Measurements from ENCODE around the gene SYS1.
"Not testable (repeated sequence)": the region's sequence is repeated elsewhere in the genome, so short reads cannot be mapped to it uniquely, and the experiment has no call there.

Gene SYS1

DNA sequence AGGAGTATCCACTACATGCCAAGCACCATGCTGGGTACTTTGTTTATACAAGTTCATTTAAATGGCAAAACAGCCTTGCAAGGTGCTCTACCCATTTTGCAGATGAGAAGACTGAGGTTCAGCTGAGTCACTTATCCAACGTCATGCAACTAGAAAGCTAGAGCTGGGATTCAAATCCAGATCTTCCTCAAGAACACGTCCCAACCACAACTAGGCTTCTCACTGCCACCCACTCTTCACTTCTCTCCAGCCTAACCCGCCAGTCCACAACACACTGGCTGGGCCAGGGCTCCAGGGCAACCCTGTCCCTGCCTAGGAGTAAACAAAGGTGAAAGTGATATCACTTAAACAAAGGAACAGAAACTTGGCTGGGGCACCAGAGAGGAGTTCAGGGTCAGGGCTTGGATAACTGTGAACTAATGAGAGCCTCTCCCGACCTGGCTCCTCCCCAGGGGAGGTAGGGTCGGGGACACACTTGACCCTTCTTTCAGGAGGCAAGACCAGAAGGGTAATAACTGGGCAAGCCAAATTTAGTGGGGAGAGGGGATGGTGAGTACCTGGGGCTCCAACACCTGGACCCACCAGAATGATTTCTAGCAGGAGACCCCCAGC lies 22.6 kb upstream of the SYS1 start:
- no peak for DNase-seq

DNA sequence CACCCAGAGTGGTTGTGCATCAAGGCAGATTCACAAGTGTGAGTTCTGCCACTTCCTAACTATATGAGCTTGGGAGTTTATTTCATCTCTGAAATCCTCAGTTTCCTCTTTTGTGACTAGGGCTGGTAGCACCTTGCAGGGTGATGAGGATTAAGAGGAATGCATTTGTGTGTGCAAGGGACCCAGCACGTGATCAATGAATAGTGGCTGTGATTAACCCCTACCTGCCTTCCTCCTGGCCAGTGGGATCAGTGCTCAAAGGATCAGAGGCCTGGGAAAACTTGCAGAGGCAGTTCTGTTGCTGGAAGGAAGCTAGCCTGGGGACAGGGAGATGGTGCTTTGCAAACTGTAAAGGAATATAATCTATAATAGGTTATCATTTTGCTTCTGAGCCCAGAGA lies 22.0 kb upstream of the SYS1 start:
- DNase-seq, result no peak

- no peak for DNase-seq
Measured at GRCh38 chr20:45341579-45341938, 21.4 kb upstream of the SYS1 start.

DNA sequence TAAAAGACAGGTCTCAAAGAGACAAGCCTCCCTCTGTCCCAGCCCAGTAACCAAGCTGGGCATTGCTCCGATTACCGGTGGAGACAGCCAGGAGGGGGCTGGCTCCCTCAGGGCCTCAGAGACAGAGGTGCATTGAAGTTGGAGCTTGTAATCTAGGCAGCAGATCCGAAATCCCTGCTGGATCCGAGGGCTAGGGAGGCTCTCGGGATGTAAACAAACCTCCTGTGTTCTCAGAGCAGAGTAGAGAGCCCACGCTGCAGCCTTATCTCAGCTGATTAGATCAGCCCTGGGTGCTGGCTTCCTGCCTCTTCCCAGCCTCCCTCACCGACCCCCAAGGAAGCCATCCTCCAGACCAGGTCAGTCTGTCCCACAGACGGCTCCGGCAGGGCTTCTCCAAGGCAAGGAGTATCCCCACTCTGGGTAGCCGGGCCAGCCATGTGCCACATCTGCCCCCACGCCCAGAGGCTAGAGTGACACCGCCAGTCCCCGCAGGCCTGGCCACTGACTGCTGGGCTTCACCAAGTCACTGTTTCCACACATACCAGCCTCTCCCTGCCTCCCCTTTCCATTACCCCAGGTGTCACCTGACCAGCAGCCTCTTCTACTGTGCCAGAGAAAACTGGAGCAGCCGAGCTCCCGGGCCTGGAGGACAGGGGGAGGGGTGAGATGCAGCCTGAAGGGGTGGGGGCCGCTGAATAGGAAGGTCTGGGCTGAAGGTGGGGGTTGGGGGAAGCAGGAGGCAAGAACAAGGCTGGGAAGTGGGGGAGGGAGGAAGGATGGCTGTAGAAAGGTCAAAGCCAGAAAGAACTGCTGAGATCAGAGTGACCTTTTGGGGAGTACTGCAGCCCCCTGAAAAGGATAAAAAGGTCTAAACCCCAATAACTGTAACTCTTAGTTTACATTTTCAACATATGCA lies 20.8 kb upstream of the SYS1 start:
- DNase-seq, result peak; percentile 34

DNA sequence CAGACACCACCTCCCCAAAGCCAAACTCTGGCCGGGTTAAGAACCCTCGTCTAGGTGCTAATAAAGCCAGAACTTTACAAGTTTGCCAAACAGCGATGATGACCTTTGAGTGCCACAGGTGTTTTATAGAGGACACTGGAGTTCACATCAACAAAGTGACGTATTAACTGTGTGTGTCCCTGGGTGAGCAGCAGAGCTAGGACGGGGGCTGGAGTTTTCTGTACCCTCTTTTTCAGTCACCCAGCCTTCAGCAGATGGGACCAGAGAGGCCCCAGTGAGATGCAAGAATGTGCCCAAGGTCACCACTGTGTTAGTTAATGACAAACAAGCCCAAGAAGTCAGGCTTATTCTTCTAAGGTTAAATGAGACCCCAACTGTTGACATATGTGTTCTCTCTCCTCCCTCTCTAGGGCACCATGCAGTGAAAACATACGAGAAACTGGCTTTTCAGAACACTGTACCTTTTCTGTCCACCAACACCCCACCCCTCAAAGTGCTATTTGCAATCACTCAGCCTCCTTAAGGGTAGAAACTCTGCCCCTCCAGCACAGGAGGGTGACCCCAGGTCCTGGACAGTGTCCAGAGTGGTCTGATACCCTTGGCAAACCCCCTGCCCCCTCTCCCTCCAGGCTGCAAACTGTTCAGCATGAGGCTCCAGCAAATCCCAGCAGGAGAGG lies 20.0 kb upstream of the SYS1 start:
- DNase-seq, result no peak

DNA sequence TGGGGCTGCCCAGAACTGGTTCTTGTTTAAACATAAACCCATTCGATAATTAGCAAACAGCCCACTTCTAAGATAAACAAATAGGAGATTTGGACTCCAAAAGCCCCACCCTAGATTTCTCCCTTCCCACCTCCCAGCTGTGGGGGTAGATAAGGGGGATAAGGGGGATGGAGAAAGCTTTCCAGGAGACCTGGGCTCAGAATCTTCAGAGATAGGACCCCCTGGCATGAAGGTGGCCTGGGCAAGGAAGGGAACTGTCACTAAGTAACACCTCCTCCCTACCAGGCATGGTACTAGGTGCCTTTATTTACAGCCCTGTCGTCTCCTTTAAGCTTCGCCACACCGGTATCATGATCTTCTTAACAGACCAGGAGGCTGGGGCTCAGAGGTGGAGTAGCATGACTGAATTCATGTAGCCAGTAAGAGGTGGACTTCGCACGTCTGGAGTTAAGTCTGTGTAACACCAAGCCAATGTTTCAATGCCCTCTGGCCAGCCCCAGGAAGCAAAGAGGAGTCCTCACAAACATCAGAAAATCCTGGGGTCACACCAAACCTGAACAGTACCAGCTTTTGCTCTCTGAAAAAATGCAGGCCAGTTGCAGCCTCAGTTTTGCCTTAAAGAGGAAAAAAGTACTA lies 19.3 kb upstream of the SYS1 start:
- DNase-seq, result no peak

- DNase-seq, result peak; percentile 81
Measured at GRCh38 chr20:45344168-45344860, 18.6 kb upstream of the SYS1 start.

- DNase-seq, result no peak
Measured at GRCh38 chr20:45345104-45345936, 17.6 kb upstream of the SYS1 start.

DNA sequence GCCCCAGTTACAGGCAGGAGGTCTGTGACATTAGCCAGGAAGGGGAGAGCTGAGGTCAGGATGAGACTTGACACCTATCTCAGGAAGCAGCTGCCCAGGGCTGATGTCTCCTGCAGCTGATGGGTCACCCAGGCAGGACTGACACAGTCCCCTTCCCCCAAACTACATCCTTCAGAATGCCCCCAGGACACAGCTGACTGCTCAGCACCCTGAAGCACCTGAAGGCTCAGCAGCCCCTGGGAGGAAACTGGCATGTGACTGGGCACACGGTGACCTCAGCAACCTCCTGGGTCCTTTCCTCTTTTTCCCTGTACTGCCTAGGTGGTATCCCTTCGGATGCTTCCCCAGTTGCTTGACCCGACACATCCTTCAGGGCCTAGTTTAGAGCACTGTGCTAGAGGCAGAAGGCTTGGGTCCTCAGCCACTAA lies 16.7 kb upstream of the SYS1 start:
- no peak for DNase-seq

- DNase-seq, result no peak
Measured at GRCh38 chr20:45346851-45347250, 16.1 kb upstream of the SYS1 start.

GRCh38 chr20:45347297-45347935 lies 15.5 kb upstream of the SYS1 start:
- DNase-seq, result no peak

DNA sequence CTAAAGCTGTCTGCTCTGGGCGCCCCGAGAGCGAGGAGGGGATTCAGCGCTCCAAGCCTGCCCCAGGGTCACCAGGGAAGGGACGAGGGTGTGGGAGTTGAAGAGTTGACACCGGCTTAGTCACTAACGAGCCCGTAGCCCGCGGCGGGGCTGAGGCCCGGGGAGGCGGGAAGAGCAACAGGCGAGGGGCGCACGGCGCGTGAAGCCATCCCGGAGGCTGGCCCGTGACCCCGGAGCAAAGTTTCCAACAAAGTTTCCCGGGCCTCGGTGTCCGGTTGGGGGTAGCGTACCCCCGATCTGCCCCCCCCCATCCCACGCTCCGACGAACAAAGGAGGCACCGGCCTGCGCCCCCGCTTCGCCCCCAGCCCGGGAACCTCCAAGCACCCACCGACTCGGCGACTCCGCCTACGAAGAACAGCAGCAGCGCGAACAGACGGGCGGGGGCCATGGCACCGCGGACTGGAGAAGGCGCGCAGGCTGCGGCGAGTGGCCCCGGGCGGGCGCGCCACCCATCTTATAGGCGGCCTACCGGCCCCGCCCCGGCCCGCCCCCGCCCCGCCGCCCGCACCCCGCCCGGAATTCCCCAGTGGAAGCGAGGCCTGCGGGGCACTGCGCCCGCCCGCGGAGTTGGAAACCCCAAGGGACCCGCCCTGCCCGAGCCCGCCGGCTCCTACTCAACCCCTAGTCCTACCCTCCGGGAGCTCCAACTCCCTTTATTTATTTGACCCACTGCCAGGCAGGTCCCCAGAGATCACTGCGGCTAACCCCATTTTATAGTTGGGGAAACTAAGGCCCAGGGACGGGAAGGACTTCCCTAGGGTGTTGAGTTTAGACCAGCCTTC lies 14.8 kb upstream of the SYS1 start, which contains the start of gene SDC4:
Gene SDC4, minus strand, starts transcription at position 489 of the 843 bp plus-strand sequence. Its CDS starts 40 bp downstream, at position 449.
- peak; percentile 45 for DNase-seq

GRCh38 chr20:45350217-45350616 lies 12.7 kb upstream of the SYS1 start:
- no peak for DNase-seq

DNA sequence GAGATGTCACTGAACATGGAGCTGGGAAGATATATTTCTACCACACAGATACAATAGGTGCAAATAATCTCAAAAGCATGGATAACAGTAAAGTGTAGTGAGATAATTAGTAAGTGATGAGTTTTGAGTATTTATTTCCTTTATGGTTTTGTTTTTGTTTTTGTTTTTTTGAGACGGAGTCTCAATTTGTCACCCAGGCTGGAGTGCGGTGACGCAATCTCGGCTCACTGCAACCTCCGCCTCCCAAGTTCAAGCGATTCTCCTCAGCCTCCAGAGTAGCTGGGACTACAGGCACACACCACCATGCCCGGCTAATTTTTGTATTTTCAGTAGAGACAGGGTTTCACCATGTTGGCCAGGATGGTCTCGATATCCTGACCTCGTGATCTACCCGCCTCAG lies 12.2 kb upstream of the SYS1 start:
- DNase-seq, result not testable (repeated sequence)

DNA sequence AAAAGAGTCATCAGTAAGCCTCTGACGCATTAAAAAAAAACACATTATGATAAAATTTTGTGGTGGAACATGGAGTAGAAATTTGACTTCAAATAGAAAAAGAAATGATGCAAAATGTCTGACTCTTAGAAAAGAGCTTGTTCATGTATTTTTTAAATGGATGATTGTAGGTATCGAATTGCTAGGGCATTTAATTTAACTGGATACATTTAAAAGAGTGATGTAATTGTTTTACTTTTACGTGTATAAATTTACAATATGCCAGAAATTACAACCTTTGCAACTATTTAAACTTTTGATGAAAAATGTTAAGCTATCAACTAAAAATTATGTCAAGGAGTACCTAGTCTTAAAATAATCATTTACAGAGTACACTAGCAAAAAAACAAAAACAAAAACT lies 10.2 kb upstream of the SYS1 start:
- DNase-seq, result no peak

DNA sequence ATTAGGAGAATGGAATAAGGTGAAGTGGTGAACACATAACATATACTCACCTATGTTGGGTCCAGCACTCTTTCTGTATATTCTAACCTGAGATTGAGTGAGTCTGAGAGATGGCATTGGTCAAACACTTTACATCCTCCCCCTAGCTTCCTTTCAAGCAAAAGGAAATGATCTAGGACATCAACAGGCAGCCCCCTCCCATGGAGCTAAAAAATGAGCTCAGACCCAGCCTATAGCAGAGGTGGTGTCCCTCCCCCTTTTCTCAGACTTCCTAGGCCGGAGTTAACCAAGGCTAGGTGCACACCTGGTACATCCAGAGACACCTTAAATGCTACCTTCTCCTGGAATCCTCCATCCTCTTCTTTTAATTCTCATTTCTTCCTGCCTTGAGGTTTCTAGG lies 9.2 kb upstream of the SYS1 start:
- DNase-seq, result no peak

GRCh38 chr20:45354423-45355208 lies 8.3 kb upstream of the SYS1 start:
- no peak for DNase-seq

- DNase-seq, result no peak
Measured at GRCh38 chr20:45355209-45356084, 7.5 kb upstream of the SYS1 start.
